Glutamatergic neuron (in vitro differentiated cells): Measurements from ENCODE around the gene SCTR. TPM values are rescaled to one million over a fixed set of nuclear protein-coding genes. Genes with fewer than 3 reads are reported as not detected.

Source experiments
- DNase-seq: peaks from one replicate; pipeline ENCODE4 v3.0.0; 2022
- H3K27ac Mint-ChIP-seq: one replicate; pipeline ENCODE4 v1.8.0; 2020; ENCODE audit warnings: mild to moderate bottlenecking, mixed read lengths, inconsistent platforms; ENCODE audit not compliant: unreplicated experiment
- H3K27me3 Mint-ChIP-seq: one replicate; pipeline ENCODE4 v1.8.0; 2020; ENCODE audit warnings: mild to moderate bottlenecking, moderate library complexity, mixed read lengths, inconsistent platforms; ENCODE audit not compliant: unreplicated experiment
- H3K36me3 Mint-ChIP-seq: one replicate; pipeline ENCODE4 v1.8.0; 2020; ENCODE audit warnings: mild to moderate bottlenecking, mixed read lengths, inconsistent platforms; ENCODE audit not compliant: unreplicated experiment
- H3K4me1 Mint-ChIP-seq: one replicate; pipeline ENCODE4 v1.8.0; 2020; ENCODE audit warnings: mild to moderate bottlenecking, low read depth, mixed read lengths, inconsistent platforms; ENCODE audit not compliant: unreplicated experiment
- H3K4me3 Mint-ChIP-seq: one replicate; pipeline ENCODE4 v1.8.0; 2020; ENCODE audit warnings: mild to moderate bottlenecking, mixed read lengths, inconsistent platforms; ENCODE audit not compliant: unreplicated experiment
- H3K9me3 Mint-ChIP-seq: one replicate; pipeline ENCODE4 v1.8.0; 2020; ENCODE audit warnings: mild to moderate bottlenecking, moderate library complexity, mixed read lengths, inconsistent platforms; ENCODE audit not compliant: unreplicated experiment
- total RNA-seq: library from RNA; stranded (reverse); fragmentation: NEBNext Ultra II Directional; extraction: Animal tissue kit (Norgen Biotek cat#: 25700); gene quantifications from one replicate; pipeline ENCODE4 v1.2.1, GENCODE V29; 2021; ENCODE audit not compliant: unreplicated experiment
- TF ChIP-seq, protein P1 (sequence below): fragments of 200-600 bp; sonication (generic); IDR thresholded peaks from one replicate; pipeline ENCODE4 v1.5.0; 2021; ENCODE audit not compliant: partially characterized antibody, unreplicated experiment

SCTR gene
- total RNA-seq, 1 donor from 2014 or later, result not detected

DNA sequence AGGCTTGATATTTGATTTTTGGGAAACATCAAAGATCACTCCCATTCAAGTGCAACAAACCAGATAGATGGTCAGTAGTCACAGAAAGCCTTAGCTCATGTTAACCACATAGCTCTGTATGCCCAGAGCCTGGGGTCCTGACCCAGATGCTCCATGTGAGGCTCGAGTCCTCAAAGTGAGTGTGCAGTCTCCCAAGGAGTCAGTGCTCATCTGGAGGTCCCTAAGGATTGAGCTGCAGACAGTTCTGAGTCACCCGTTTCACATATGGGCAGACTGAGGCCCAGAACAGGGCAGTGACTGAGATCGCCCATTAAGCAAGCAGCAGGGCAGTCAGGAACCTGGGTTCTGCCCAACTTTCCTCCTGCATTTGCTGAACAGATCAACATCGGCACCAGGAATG is 83.4 kb downstream of the SCTR start:
- H3K9me3 Mint-ChIP-seq, result no peaks in the 10 kb centered on the region
- no peaks in the 10 kb centered on the region for H3K4me1 Mint-ChIP-seq
- TF ChIP-seq, protein P1, sequence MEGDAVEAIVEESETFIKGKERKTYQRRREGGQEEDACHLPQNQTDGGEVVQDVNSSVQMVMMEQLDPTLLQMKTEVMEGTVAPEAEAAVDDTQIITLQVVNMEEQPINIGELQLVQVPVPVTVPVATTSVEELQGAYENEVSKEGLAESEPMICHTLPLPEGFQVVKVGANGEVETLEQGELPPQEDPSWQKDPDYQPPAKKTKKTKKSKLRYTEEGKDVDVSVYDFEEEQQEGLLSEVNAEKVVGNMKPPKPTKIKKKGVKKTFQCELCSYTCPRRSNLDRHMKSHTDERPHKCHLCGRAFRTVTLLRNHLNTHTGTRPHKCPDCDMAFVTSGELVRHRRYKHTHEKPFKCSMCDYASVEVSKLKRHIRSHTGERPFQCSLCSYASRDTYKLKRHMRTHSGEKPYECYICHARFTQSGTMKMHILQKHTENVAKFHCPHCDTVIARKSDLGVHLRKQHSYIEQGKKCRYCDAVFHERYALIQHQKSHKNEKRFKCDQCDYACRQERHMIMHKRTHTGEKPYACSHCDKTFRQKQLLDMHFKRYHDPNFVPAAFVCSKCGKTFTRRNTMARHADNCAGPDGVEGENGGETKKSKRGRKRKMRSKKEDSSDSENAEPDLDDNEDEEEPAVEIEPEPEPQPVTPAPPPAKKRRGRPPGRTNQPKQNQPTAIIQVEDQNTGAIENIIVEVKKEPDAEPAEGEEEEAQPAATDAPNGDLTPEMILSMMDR, result no peak
- H3K36me3 Mint-ChIP-seq, result no peaks in the 10 kb centered on the region
- no peak overlapping the region for H3K4me3 Mint-ChIP-seq
- no peak overlapping the region for H3K27ac Mint-ChIP-seq
- DNase-seq, result no peak
- peaks cover 3% of the 10 kb centered on the region for H3K27me3 Mint-ChIP-seq

DNA sequence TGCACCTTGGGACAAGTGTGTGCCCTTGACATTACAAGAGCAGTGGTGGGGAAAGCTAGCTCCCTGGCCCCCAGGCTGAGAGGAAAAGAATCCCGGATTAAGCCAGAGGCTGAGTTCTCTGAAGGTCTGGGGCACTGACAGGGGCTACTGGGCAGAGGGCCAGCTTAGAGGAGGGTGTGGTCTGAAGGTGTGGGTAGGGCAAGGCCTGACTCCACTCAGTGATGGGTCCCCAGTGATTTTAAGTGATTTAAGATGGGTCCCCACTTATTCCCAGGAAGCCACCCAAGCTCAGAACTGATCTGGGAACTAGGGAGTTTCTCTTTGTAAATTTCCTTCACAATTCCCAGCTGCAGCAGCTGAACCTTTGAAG is 83.8 kb downstream of the SCTR start:
- no peak overlapping the region for H3K27ac Mint-ChIP-seq
- no peaks in the 10 kb centered on the region for H3K9me3 Mint-ChIP-seq
- no peaks in the 10 kb centered on the region for H3K4me1 Mint-ChIP-seq
- DNase-seq, result no peak
- H3K4me3 Mint-ChIP-seq, result no peak overlapping the region
- peaks cover 5% of the 10 kb centered on the region for H3K27me3 Mint-ChIP-seq
- TF ChIP-seq, protein P1, result no peak
- no peaks in the 10 kb centered on the region for H3K36me3 Mint-ChIP-seq

DNA sequence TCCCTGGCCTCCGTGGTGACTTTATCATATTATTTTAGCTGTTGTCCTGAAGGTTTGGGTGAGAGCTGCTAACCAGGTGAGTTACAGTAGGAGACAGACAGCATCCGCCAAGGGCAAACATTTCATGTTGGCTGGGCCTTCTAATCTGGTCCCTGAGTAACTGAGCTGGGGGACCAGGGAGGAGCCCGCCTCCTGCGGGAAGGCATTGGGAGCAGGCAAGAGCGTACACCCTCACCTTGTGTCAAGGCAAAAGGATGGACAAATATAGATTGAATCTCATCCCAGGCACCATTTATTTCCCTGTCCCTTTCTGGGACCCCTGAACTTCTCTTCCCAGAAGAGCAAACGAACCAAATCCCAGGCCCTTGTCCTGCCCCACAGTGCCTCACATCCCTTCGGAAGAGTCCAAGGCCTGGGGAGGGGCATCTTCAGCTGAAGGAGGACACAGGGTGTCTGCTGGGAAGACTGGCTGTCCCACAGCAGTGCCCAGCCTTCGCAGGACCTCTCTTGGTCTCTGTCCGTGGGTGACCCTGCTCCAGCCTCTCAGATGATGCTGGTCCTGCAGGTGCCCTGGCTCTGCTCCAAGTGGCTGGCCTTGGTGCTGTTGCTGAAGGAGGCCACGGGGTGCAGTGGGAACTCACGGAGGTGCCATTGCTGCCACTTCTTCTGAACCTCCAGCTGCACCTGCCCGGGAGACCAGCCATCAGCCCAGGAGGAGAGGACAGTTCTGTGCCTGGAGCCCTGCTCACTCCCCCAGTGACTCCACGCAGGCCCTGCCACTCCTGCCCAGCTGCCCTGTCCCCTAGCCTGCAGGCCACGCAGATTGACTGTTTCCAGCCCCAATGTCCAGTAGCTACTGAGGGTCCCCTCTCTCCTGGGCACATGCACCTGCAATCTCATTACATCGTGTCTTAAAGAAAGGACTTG is 84.4 kb downstream of the SCTR start:
- H3K27me3 Mint-ChIP-seq, result peaks cover 6% of the 10 kb centered on the region
- DNase-seq, result no peak
- no peaks in the 10 kb centered on the region for H3K36me3 Mint-ChIP-seq

DNA sequence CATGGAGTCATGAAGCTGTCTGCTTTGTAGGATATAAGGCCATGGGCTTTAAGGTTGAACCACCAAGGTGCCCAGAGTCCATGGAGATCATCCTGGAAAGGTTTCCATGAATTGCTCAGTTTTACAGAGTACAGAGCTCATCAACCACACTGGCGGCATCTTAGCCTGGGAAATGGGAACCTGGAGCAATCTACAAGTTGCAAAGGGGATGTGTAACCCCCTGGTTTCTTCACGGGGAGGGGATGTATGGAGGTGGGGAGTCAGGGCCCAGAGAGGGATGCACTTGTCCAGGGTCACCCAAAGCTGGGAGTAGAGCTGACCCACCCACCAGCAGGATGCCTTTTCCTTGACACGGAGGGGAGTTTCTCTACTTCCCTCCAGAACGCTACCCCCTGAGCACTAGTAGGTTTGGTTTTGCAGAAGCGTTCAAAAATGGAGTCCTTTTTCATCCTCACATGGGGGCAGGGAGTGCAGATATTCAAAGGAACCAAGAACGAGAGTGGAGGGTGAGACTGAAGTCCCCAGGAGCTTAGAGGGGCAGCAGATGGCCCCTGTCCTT is 85.5 kb downstream of the SCTR start:
- Mint-ChIP-seq H3K9me3 (no peaks in the 10 kb centered on the region), H3K27me3 (peaks cover 7% of the 10 kb centered on the region), H3K4me3 (no peak overlapping the region), H3K36me3 (no peaks in the 10 kb centered on the region), H3K4me1 (no peaks in the 10 kb centered on the region), H3K27ac (no peak overlapping the region)
- TF ChIP-seq, protein P1, result no peak
- DNase-seq, result no peak

More for the DNA sequence above, 84.4 kb downstream of the SCTR start:
- Mint-ChIP-seq H3K4me1 (no peaks in the 10 kb centered on the region), H3K4me3 (no peak overlapping the region), H3K27ac (no peak overlapping the region), H3K9me3 (no peaks in the 10 kb centered on the region)
- TF ChIP-seq, protein P1, result no peak

DNA sequence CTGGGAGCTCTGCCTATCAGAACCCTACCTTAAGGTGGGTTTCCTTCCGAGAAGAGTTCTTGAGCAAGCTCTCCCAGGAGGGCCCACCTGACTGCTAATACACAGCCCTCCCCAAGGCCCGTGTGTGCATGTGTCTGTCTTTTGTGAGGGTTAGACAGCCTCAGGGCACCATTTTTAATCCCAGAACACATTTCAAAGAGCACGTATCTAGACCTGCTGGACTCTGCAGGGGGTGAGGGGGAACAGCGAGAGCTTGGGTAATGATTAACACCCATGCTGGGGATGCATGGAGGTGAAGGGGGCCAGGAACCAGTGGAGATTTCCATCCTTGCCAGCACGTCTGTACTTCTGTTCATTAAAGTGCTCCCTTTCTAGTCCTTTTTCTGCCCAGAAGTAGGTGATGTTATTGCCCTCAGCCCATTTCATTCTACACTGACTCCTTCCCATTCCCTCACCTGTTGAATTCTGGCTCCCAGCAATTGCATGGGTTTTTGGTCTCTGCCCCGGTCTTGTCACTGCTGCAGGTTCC is 86.1 kb downstream of the SCTR start:
- Mint-ChIP-seq H3K9me3 (peaks cover 3% of the 10 kb centered on the region), H3K36me3 (no peaks in the 10 kb centered on the region), H3K27ac (no peak overlapping the region), H3K27me3 (peaks cover 12% of the 10 kb centered on the region), H3K4me1 (no peaks in the 10 kb centered on the region), H3K4me3 (no peak overlapping the region)
- TF ChIP-seq, protein P1, result no peak
- DNase-seq, result no peak
